Measurements from ENCODE around the gene MAP1LC3C. TPM values are rescaled to one million over a fixed set of nuclear protein-coding genes. Genes with fewer than 3 reads are reported as not detected.
"Not testable (repeated sequence)": the region's sequence is repeated elsewhere in the genome, so short reads cannot be mapped to it uniquely, and the experiment has no call there.

Gene MAP1LC3C
- total and polyA plus RNA-seq, 4 donors, result 1.1 to 3.7 (median 1.5) TPM

- Histone ChIP-seq H3K9me3 (ENCODE audit: control insufficient read depth, insufficient read depth, low read length) (no peaks in the 10 kb centered on the region), H3K27me3 (ENCODE audit: control insufficient read depth, insufficient read depth, low read length) (no peaks in the 10 kb centered on the region), H3K27ac (ENCODE audit: low read depth, low read length) (no peak overlapping the region), H3K4me3 (ENCODE audit: low read depth, low read length) (no peak overlapping the region), H3K36me3 (ENCODE audit: control insufficient read depth, insufficient read depth, low read length) (no peaks in the 10 kb centered on the region), H3K4me1 (ENCODE audit: control insufficient read depth, insufficient read depth, low read length) (peaks cover 9% of the 10 kb centered on the region)
- 99% methylated on average over 10 of the region's 12 CpGs for WGBS (ENCODE audit: insufficient coverage)
- DNase-seq (ENCODE audit: low read depth in 4 of 6, low spot score in 6 of 6), result no peak
Observed at GRCh38 chr1:241997401-241997998, 1.4 kb downstream of the MAP1LC3C start.

GRCh38 chr1:241994171-241994570, 4.7 kb downstream of the MAP1LC3C start:
- no peak for DNase-seq (ENCODE audit: low read depth in 4 of 6, low spot score in 6 of 6)
- Histone ChIP-seq H3K27ac (ENCODE audit: low read depth, low read length) (no peak overlapping the region), H3K4me1 (ENCODE audit: control insufficient read depth, insufficient read depth, low read length) (peaks cover 9% of the 10 kb centered on the region), H3K36me3 (ENCODE audit: control insufficient read depth, insufficient read depth, low read length) (no peaks in the 10 kb centered on the region), H3K27me3 (ENCODE audit: control insufficient read depth, insufficient read depth, low read length) (no peaks in the 10 kb centered on the region), H3K9me3 (ENCODE audit: control insufficient read depth, insufficient read depth, low read length) (no peaks in the 10 kb centered on the region), H3K4me3 (ENCODE audit: low read depth, low read length) (no peak overlapping the region)
- WGBS (ENCODE audit: insufficient coverage), result 100% methylated on average over 2 of the region's 9 CpGs

GRCh38 chr1:241992734-241993133, 6.2 kb downstream of the MAP1LC3C start:
- H3K9me3 ChIP-seq (ENCODE audit: control insufficient read depth, insufficient read depth, low read length), result no peaks in the 10 kb centered on the region
- no peak for DNase-seq (ENCODE audit: low read depth in 4 of 6, low spot score in 6 of 6)
- no peaks in the 10 kb centered on the region for H3K27me3 ChIP-seq (ENCODE audit: control insufficient read depth, insufficient read depth, low read length)
- no peaks in the 10 kb centered on the region for H3K4me1 ChIP-seq (ENCODE audit: control insufficient read depth, insufficient read depth, low read length)
- WGBS (ENCODE audit: insufficient coverage), result 100% methylated on average over 3 of the region's 5 CpGs
- no peaks in the 10 kb centered on the region for H3K36me3 ChIP-seq (ENCODE audit: control insufficient read depth, insufficient read depth, low read length)
- H3K4me3 ChIP-seq (ENCODE audit: low read depth, low read length), result no peak overlapping the region
- H3K27ac ChIP-seq (ENCODE audit: low read depth, low read length), result no peak overlapping the region

- no peaks in the 10 kb centered on the region for H3K36me3 ChIP-seq (ENCODE audit: control insufficient read depth, insufficient read depth, low read length)
- no peaks in the 10 kb centered on the region for H3K9me3 ChIP-seq (ENCODE audit: control insufficient read depth, insufficient read depth, low read length)
- no peak overlapping the region for H3K4me3 ChIP-seq (ENCODE audit: low read depth, low read length)
- H3K27ac ChIP-seq (ENCODE audit: low read depth, low read length), result no peak overlapping the region
- no peaks in the 10 kb centered on the region for H3K27me3 ChIP-seq (ENCODE audit: control insufficient read depth, insufficient read depth, low read length)
- peak in 2 of 6 donors; percentile 16 to 21 for DNase-seq (ENCODE audit: low read depth in 4 of 6, low spot score in 6 of 6)
- WGBS (ENCODE audit: insufficient coverage), result 60% methylated on average over 3 of the region's 10 CpGs
- H3K4me1 ChIP-seq (ENCODE audit: control insufficient read depth, insufficient read depth, low read length), result no peaks in the 10 kb centered on the region
Observed at GRCh38 chr1:241990040-241990439, 8.9 kb downstream of the MAP1LC3C start.

GRCh38 chr1:241988389-241988930, 10.4 kb downstream of the MAP1LC3C start:
- H3K27me3 ChIP-seq (ENCODE audit: control insufficient read depth, insufficient read depth, low read length); H3K4me1 ChIP-seq (ENCODE audit: control insufficient read depth, insufficient read depth, low read length); H3K4me3 ChIP-seq (ENCODE audit: low read depth, low read length); DNase-seq (ENCODE audit: low read depth in 4 of 6, low spot score in 6 of 6); H3K9me3 ChIP-seq (ENCODE audit: control insufficient read depth, insufficient read depth, low read length); H3K27ac ChIP-seq (ENCODE audit: low read depth, low read length); H3K36me3 ChIP-seq (ENCODE audit: control insufficient read depth, insufficient read depth, low read length): not testable (repeated sequence)
- 39% methylated on average over 4 of the region's 10 CpGs for WGBS (ENCODE audit: insufficient coverage)

GRCh38 chr1:241985787-241986186, 13.1 kb downstream of the MAP1LC3C start:
- no peaks in the 10 kb centered on the region for H3K4me1 ChIP-seq (ENCODE audit: control insufficient read depth, insufficient read depth, low read length)
- H3K4me3 ChIP-seq (ENCODE audit: low read depth, low read length), result no peak overlapping the region
- DNase-seq (ENCODE audit: low read depth in 4 of 6, low spot score in 6 of 6), result peak in 2 of 6 donors; percentile 34 to 62
- H3K27ac ChIP-seq (ENCODE audit: low read depth, low read length), result no peak overlapping the region
- H3K36me3 ChIP-seq (ENCODE audit: control insufficient read depth, insufficient read depth, low read length), result no peaks in the 10 kb centered on the region
- 59% methylated on average over 4 of the region's 10 CpGs for WGBS (ENCODE audit: insufficient coverage)
- H3K9me3 ChIP-seq (ENCODE audit: control insufficient read depth, insufficient read depth, low read length), result no peaks in the 10 kb centered on the region
- no peaks in the 10 kb centered on the region for H3K27me3 ChIP-seq (ENCODE audit: control insufficient read depth, insufficient read depth, low read length)

GRCh38 chr1:241979926-241980325, 19.0 kb downstream of the MAP1LC3C start:
- no peaks in the 10 kb centered on the region for H3K4me1 ChIP-seq (ENCODE audit: control insufficient read depth, insufficient read depth, low read length)
- peak in 1 of 6 donors; percentile 68 for DNase-seq (ENCODE audit: low read depth in 4 of 6, low spot score in 6 of 6)
- H3K9me3 ChIP-seq (ENCODE audit: control insufficient read depth, insufficient read depth, low read length), result no peaks in the 10 kb centered on the region
- no peaks in the 10 kb centered on the region for H3K27me3 ChIP-seq (ENCODE audit: control insufficient read depth, insufficient read depth, low read length)
- H3K4me3 ChIP-seq (ENCODE audit: low read depth, low read length), result no peak overlapping the region
- no peak overlapping the region for H3K27ac ChIP-seq (ENCODE audit: low read depth, low read length)
- H3K36me3 ChIP-seq (ENCODE audit: control insufficient read depth, insufficient read depth, low read length), result no peaks in the 10 kb centered on the region
- WGBS (ENCODE audit: insufficient coverage), result no CpG with 5 or more reads among the region's 1 CpG

- H3K4me3 ChIP-seq (ENCODE audit: low read depth, low read length), result no peak overlapping the region
- no peaks in the 10 kb centered on the region for H3K27me3 ChIP-seq (ENCODE audit: control insufficient read depth, insufficient read depth, low read length)
- H3K9me3 ChIP-seq (ENCODE audit: control insufficient read depth, insufficient read depth, low read length), result no peaks in the 10 kb centered on the region
- DNase-seq (ENCODE audit: low read depth in 4 of 6, low spot score in 6 of 6), result no peak
- 93% methylated on average over 14 of the region's 18 CpGs for WGBS (ENCODE audit: insufficient coverage)
- no peaks in the 10 kb centered on the region for H3K4me1 ChIP-seq (ENCODE audit: control insufficient read depth, insufficient read depth, low read length)
- no peak overlapping the region for H3K27ac ChIP-seq (ENCODE audit: low read depth, low read length)
- H3K36me3 ChIP-seq (ENCODE audit: control insufficient read depth, insufficient read depth, low read length), result no peaks in the 10 kb centered on the region
Observed at GRCh38 chr1:241979071-241979470, 19.8 kb downstream of the MAP1LC3C start.

- no CpG with 5 or more reads among the region's 6 CpGs for WGBS (ENCODE audit: insufficient coverage)
- H3K27ac ChIP-seq (ENCODE audit: low read depth, low read length), result no peak overlapping the region
- H3K4me3 ChIP-seq (ENCODE audit: low read depth, low read length), result no peak overlapping the region
- DNase-seq (ENCODE audit: low read depth in 4 of 6, low spot score in 6 of 6), result no peak
- no peaks in the 10 kb centered on the region for H3K36me3 ChIP-seq (ENCODE audit: control insufficient read depth, insufficient read depth, low read length)
- H3K9me3 ChIP-seq (ENCODE audit: control insufficient read depth, insufficient read depth, low read length), result no peaks in the 10 kb centered on the region
- no peaks in the 10 kb centered on the region for H3K27me3 ChIP-seq (ENCODE audit: control insufficient read depth, insufficient read depth, low read length)
- H3K4me1 ChIP-seq (ENCODE audit: control insufficient read depth, insufficient read depth, low read length), result no peaks in the 10 kb centered on the region
Observed at GRCh38 chr1:241976229-241976628, 22.7 kb downstream of the MAP1LC3C start.

GRCh38 chr1:241972703-241973369, 26.1 kb downstream of the MAP1LC3C start:
- no peaks in the 10 kb centered on the region for H3K27me3 ChIP-seq (ENCODE audit: control insufficient read depth, insufficient read depth, low read length)
- H3K36me3 ChIP-seq (ENCODE audit: control insufficient read depth, insufficient read depth, low read length), result no peaks in the 10 kb centered on the region
- H3K9me3 ChIP-seq (ENCODE audit: control insufficient read depth, insufficient read depth, low read length), result no peaks in the 10 kb centered on the region
- DNase-seq (ENCODE audit: low read depth in 4 of 6, low spot score in 6 of 6), result peak; percentile 20 to 94 (median 42)
- WGBS (ENCODE audit: insufficient coverage), result 25% methylated on average over 3 of the region's 6 CpGs
- no peak overlapping the region for H3K27ac ChIP-seq (ENCODE audit: low read depth, low read length)
- H3K4me1 ChIP-seq (ENCODE audit: control insufficient read depth, insufficient read depth, low read length), result no peaks in the 10 kb centered on the region
- H3K4me3 ChIP-seq (ENCODE audit: low read depth, low read length), result no peak overlapping the region
